Adrenal gland (tissue), 5 donors: ENCODE results near the gene KCNMA1.

Experiments
- POLR2A ChIP-seq, 2 donors: fragments of 450-650 bp; IDR thresholded peaks; one replicate each; pipeline ENCODE4 v1.6.1; 2017; ENCODE audit warnings: antibody characterized with exemption in 2 of 2, mild to moderate bottlenecking in 2 of 2, moderate library complexity in 1 of 2
- TF ChIP-seq, protein P1 (sequence below), 6 experiments: fragments of 450-650 bp in 4 of 6; fragments of 200-600 bp in 2 of 6; sonication (generic) in 1 of 6; IDR thresholded peaks; 1 replicate in 5 of 6; 2 replicates in 1 of 6; pipeline versions ENCODE4 v1.5.1 to v1.8.0; 2016 to 2021; ENCODE audit warnings: antibody characterized with exemption in 6 of 6, mild to moderate bottlenecking in 2 of 6, moderate library complexity in 1 of 6
- donor health status: DM: no; HTN: no; CAD: no.

DNA sequence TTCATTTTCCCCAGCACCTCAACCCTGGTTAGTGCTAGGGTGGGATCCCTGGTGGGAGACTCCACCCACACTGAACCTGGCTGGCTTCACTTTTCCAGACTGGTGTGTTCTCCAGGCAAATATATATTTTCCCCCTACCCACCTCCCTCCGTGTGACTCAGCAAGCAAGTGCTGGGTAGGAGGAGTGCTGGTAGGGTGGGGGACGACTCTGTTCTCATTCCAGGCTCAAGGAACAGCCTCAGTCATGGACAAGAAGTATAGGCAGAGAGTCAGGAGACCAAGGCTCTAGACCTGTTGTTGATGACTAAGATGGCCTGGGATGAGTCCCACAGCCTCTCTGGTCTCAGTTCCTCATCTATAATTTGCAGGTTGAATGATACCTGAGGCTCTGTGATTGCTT lies 328.1 kb downstream of the KCNMA1 start:
- TF ChIP-seq, protein P1, sequence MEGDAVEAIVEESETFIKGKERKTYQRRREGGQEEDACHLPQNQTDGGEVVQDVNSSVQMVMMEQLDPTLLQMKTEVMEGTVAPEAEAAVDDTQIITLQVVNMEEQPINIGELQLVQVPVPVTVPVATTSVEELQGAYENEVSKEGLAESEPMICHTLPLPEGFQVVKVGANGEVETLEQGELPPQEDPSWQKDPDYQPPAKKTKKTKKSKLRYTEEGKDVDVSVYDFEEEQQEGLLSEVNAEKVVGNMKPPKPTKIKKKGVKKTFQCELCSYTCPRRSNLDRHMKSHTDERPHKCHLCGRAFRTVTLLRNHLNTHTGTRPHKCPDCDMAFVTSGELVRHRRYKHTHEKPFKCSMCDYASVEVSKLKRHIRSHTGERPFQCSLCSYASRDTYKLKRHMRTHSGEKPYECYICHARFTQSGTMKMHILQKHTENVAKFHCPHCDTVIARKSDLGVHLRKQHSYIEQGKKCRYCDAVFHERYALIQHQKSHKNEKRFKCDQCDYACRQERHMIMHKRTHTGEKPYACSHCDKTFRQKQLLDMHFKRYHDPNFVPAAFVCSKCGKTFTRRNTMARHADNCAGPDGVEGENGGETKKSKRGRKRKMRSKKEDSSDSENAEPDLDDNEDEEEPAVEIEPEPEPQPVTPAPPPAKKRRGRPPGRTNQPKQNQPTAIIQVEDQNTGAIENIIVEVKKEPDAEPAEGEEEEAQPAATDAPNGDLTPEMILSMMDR (IDR thresholded peaks at IDR 0.05): no peak
- TF ChIP-seq POLR2A (IDR thresholded peaks at IDR 0.05): no peak
